ENCODE results near the gene ABHD16B.

Gene ABHD16B

GRCh38 chr20:63829945-63830835, 31.1 kb upstream of the ABHD16B start:
- Mint-ChIP-seq H3K9me3 (no peaks in the 10 kb centered on the region), H3K4me3 (peak overlapping the region; percentile 86), H3K27ac (peak overlapping the region; percentile 29), H3K36me3 (ENCODE audit: low read depth) (no peaks in the 10 kb centered on the region), H3K4me1 (ENCODE audit: low read depth) (peaks cover 8% of the 10 kb centered on the region), H3K27me3 (ENCODE audit: low read depth) (peaks cover 55% of the 10 kb centered on the region)
- DNase-seq (ENCODE audit: low spot score), result peak; percentile 11

GRCh38 chr20:63830841-63831588, 30.3 kb upstream of the ABHD16B start, which contains the start of gene ZBTB46:
ZBTB46 (minus strand) TSS chr20:63831264; CDS start chr20:63790757, 40,507 bp downstream.
- H3K27ac Mint-ChIP-seq, result no peak within 1 kb of the TSS
- H3K4me3 Mint-ChIP-seq, result peak within 1 kb of the TSS; percentile 86
- H3K36me3 Mint-ChIP-seq (ENCODE audit: low read depth), result no peaks in the 10 kb centered on the region
- peak; percentile 46 for DNase-seq (ENCODE audit: low spot score)
- H3K4me1 Mint-ChIP-seq (ENCODE audit: low read depth), result peaks cover 8% of the 10 kb centered on the region
- no peaks in the 10 kb centered on the region for H3K9me3 Mint-ChIP-seq
- peaks cover 48% of the 10 kb centered on the region for H3K27me3 Mint-ChIP-seq (ENCODE audit: low read depth)

- Mint-ChIP-seq H3K27me3 (ENCODE audit: low read depth) (peaks cover 46% of the 10 kb centered on the region), H3K4me3 (no peak overlapping the region), H3K27ac (no peak overlapping the region), H3K36me3 (ENCODE audit: low read depth) (no peaks in the 10 kb centered on the region), H3K4me1 (ENCODE audit: low read depth) (peaks cover 8% of the 10 kb centered on the region), H3K9me3 (no peaks in the 10 kb centered on the region)
- peak; percentile 9 for DNase-seq (ENCODE audit: low spot score)
Measured at GRCh38 chr20:63831646-63831992, 29.7 kb upstream of the ABHD16B start.

GRCh38 chr20:63831993-63832686, 29.2 kb upstream of the ABHD16B start:
- H3K36me3 Mint-ChIP-seq (ENCODE audit: low read depth), result no peaks in the 10 kb centered on the region
- peak overlapping the region; percentile 42 for H3K4me3 Mint-ChIP-seq
- peaks cover 42% of the 10 kb centered on the region for H3K27me3 Mint-ChIP-seq (ENCODE audit: low read depth)
- no peaks in the 10 kb centered on the region for H3K9me3 Mint-ChIP-seq
- H3K27ac Mint-ChIP-seq, result no peak overlapping the region
- DNase-seq (ENCODE audit: low spot score), result no peak
- peaks cover 8% of the 10 kb centered on the region for H3K4me1 Mint-ChIP-seq (ENCODE audit: low read depth)

GRCh38 chr20:63833776-63834490, 27.4 kb upstream of the ABHD16B start:
- H3K36me3 Mint-ChIP-seq (ENCODE audit: low read depth), result no peaks in the 10 kb centered on the region
- no peak for DNase-seq (ENCODE audit: low spot score)
- H3K27me3 Mint-ChIP-seq (ENCODE audit: low read depth), result peaks cover 38% of the 10 kb centered on the region
- H3K9me3 Mint-ChIP-seq, result no peaks in the 10 kb centered on the region
- H3K4me1 Mint-ChIP-seq (ENCODE audit: low read depth), result peaks cover 8% of the 10 kb centered on the region
- H3K4me3 Mint-ChIP-seq, result no peak overlapping the region
- no peak overlapping the region for H3K27ac Mint-ChIP-seq

GRCh38 chr20:63834491-63834880, 26.8 kb upstream of the ABHD16B start:
- H3K4me3 Mint-ChIP-seq, result no peak overlapping the region

GRCh38 chr20:63835021-63835858, 26.1 kb upstream of the ABHD16B start:
- DNase-seq (ENCODE audit: low spot score), result no peak
- no peaks in the 10 kb centered on the region for H3K36me3 Mint-ChIP-seq (ENCODE audit: low read depth)
- H3K27ac Mint-ChIP-seq, result no peak overlapping the region
- H3K4me3 Mint-ChIP-seq, result no peak overlapping the region
- H3K9me3 Mint-ChIP-seq, result no peaks in the 10 kb centered on the region
- no peaks in the 10 kb centered on the region for H3K4me1 Mint-ChIP-seq (ENCODE audit: low read depth)
- H3K27me3 Mint-ChIP-seq (ENCODE audit: low read depth), result peaks cover 27% of the 10 kb centered on the region

More at GRCh38 chr20:63834491-63834880, 26.8 kb upstream of the ABHD16B start:
- Mint-ChIP-seq H3K36me3 (ENCODE audit: low read depth) (no peaks in the 10 kb centered on the region), H3K4me1 (ENCODE audit: low read depth) (peaks cover 6% of the 10 kb centered on the region), H3K27me3 (ENCODE audit: low read depth) (peaks cover 33% of the 10 kb centered on the region), H3K9me3 (no peaks in the 10 kb centered on the region), H3K27ac (no peak overlapping the region)
- no peak for DNase-seq (ENCODE audit: low spot score)

- no peak overlapping the region for H3K4me3 Mint-ChIP-seq
- no peaks in the 10 kb centered on the region for H3K36me3 Mint-ChIP-seq (ENCODE audit: low read depth)
- no peak for DNase-seq (ENCODE audit: low spot score)
- H3K4me1 Mint-ChIP-seq (ENCODE audit: low read depth), result no peaks in the 10 kb centered on the region
- H3K9me3 Mint-ChIP-seq, result no peaks in the 10 kb centered on the region
- H3K27ac Mint-ChIP-seq, result no peak overlapping the region
- H3K27me3 Mint-ChIP-seq (ENCODE audit: low read depth), result peaks cover 30% of the 10 kb centered on the region
Measured at GRCh38 chr20:63836458-63837344, 24.6 kb upstream of the ABHD16B start.

- H3K4me3 Mint-ChIP-seq, result no peak overlapping the region
- no peak for DNase-seq (ENCODE audit: low spot score)
- no peaks in the 10 kb centered on the region for H3K9me3 Mint-ChIP-seq
- H3K36me3 Mint-ChIP-seq (ENCODE audit: low read depth), result no peaks in the 10 kb centered on the region
- peaks cover 32% of the 10 kb centered on the region for H3K27me3 Mint-ChIP-seq (ENCODE audit: low read depth)
- H3K4me1 Mint-ChIP-seq (ENCODE audit: low read depth), result peaks cover 2% of the 10 kb centered on the region
- no peak overlapping the region for H3K27ac Mint-ChIP-seq
Measured at GRCh38 chr20:63837479-63837878, 23.8 kb upstream of the ABHD16B start.

GRCh38 chr20:63839620-63840019, 21.7 kb upstream of the ABHD16B start:
- Mint-ChIP-seq H3K27ac (no peak overlapping the region), H3K36me3 (ENCODE audit: low read depth) (no peaks in the 10 kb centered on the region), H3K4me1 (ENCODE audit: low read depth) (peaks cover 8% of the 10 kb centered on the region), H3K27me3 (ENCODE audit: low read depth) (peaks cover 26% of the 10 kb centered on the region), H3K4me3 (no peak overlapping the region), H3K9me3 (no peaks in the 10 kb centered on the region)
- no peak for DNase-seq (ENCODE audit: low spot score)

GRCh38 chr20:63840405-63840828, 20.9 kb upstream of the ABHD16B start:
- no peak for DNase-seq (ENCODE audit: low spot score)
- peaks cover 12% of the 10 kb centered on the region for H3K4me1 Mint-ChIP-seq (ENCODE audit: low read depth)
- peaks cover 34% of the 10 kb centered on the region for H3K27me3 Mint-ChIP-seq (ENCODE audit: low read depth)
- no peak overlapping the region for H3K4me3 Mint-ChIP-seq
- no peaks in the 10 kb centered on the region for H3K36me3 Mint-ChIP-seq (ENCODE audit: low read depth)
- H3K9me3 Mint-ChIP-seq, result no peaks in the 10 kb centered on the region
- H3K27ac Mint-ChIP-seq, result no peak overlapping the region

- no peaks in the 10 kb centered on the region for H3K9me3 Mint-ChIP-seq
- no peak overlapping the region for H3K27ac Mint-ChIP-seq
- peaks cover 41% of the 10 kb centered on the region for H3K27me3 Mint-ChIP-seq (ENCODE audit: low read depth)
- H3K4me1 Mint-ChIP-seq (ENCODE audit: low read depth), result peaks cover 15% of the 10 kb centered on the region
- DNase-seq (ENCODE audit: low spot score), result no peak
- no peaks in the 10 kb centered on the region for H3K36me3 Mint-ChIP-seq (ENCODE audit: low read depth)
- no peak overlapping the region for H3K4me3 Mint-ChIP-seq
Measured at GRCh38 chr20:63842258-63842657, 19.0 kb upstream of the ABHD16B start.

Data from T-helper 2 cell treated with Interferon-gamma antibody and Interleukin-4, amounts not matched to agents 5 μg/mL and 100 μg/mL, for 36 hours (primary cell).